Astrocyte of the spinal cord (primary cell): ENCODE results near the gene UBE2G2.

Source experiments
- DNase-seq: peaks from one replicate; pipeline ENCODE4 v3.0.0; 2011; ENCODE audit warnings: low read depth, low spot score
- H3K4me3 ChIP-seq: 2 replicates; pipeline ENCODE4 v1.5.1; 2011; ENCODE audit warnings: low read depth, mild to moderate bottlenecking, low read length, moderate library complexity
- CTCF ChIP-seq: IDR thresholded peaks from 2 replicates; pipeline ENCODE4 v1.5.1; 2012; ENCODE audit warnings: low read depth, mild to moderate bottlenecking, low read length, inconsistent platforms
- in situ Hi-C: cut with HindIII; loops from 2 replicates; pipeline ENCODE4 v1.10.0; 2017; ENCODE audit warnings: low sequenced_read_pairs

UBE2G2 gene

DNA sequence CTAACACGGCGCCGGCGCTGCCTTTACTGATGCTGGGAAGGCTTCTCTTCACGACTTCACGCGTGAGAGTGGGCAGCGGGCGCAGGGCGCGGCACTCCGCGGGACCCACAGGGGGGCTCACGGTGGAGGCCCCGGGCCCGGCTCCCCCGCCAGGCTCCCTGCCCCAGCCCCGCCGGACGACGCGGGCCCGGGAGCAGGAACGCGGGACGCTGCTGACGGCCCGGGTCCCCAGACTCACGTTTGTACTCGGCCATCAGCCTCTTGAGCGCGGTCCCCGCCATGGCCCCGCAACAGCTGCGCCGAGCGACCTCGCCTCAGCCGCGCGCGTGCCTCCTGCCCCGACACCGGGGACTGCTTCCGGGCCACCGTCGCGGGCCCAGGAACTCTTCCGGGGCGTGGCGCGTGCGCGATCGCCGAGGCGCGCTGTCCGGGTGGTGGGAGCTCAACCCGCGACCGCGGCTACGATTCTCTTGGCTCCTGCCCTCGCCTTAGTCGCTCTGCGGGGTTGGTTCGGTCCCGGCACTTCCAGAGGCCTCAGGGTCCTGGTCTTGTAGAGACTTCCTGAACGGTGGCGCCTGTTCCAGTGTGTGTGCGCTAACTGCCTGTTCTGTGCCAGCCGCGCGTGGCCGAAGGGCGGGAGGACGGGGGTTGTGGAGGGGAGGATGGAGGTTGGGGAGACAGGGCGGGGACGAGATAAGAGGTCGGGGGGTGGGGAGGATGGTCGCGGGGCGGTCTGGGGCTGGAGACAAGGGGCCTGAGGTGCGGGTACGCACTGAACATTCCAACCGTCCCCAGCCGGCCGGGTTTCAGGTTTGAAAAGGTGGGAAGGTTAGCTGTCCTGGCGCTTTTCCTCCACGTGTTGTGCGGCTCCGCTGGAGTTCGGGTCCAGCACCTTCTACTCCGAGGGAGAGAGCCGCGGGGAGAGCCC lies at the start of gene UBE2G2:
Gene UBE2G2, minus strand, starts transcription at position 353 of the 928 bp plus-strand sequence. Its CDS starts 72 bp downstream, at position 281.
- peak within 1 kb of the TSS; percentile 91 for H3K4me3 ChIP-seq
- in situ Hi-C loops = no loop called here
- TF ChIP-seq CTCF = no peak
- DNase-seq = peak; percentile 75

- in situ Hi-C loops = no loop called here
- TF ChIP-seq CTCF = no peak
- no peak for DNase-seq
- H3K4me3 ChIP-seq = no peak overlapping the region
Observed at GRCh38 chr21:44850905-44851657, 49.5 kb upstream of the UBE2G2 start.

- TF ChIP-seq CTCF = no peak
- DNase-seq = no peak
- H3K4me3 ChIP-seq = no peak overlapping the region
- in situ Hi-C loops = no loop called here
Observed at GRCh38 chr21:44850208-44850800, 48.7 kb upstream of the UBE2G2 start.

DNA sequence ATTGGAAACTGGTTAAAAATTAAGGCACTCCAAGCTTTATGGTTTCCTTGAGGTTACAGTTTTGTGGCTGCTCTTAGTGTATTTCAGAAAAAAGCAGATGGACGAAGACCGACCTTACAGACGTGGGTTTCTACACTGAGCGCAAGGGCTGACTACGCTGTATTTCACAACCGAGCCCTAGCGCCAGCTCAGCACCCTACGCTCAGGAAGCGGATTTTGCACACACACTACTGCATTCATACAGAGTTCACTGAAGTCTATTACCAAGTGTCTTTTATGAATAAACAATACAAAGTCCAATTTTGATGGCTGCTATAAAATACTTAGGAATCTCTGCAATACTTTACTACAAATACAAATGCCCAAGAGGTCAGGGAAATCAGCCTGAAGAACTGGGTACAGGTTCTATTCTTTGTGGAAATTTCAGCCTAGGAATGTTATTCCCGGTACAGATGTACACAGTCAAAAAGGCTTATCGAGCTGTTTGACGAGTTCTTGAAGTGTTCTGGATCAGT lies 48.1 kb upstream of the UBE2G2 start:
- TF ChIP-seq CTCF = no peak
- in situ Hi-C loops = no loop called here
- DNase-seq = no peak
- H3K4me3 ChIP-seq = no peak overlapping the region

DNA sequence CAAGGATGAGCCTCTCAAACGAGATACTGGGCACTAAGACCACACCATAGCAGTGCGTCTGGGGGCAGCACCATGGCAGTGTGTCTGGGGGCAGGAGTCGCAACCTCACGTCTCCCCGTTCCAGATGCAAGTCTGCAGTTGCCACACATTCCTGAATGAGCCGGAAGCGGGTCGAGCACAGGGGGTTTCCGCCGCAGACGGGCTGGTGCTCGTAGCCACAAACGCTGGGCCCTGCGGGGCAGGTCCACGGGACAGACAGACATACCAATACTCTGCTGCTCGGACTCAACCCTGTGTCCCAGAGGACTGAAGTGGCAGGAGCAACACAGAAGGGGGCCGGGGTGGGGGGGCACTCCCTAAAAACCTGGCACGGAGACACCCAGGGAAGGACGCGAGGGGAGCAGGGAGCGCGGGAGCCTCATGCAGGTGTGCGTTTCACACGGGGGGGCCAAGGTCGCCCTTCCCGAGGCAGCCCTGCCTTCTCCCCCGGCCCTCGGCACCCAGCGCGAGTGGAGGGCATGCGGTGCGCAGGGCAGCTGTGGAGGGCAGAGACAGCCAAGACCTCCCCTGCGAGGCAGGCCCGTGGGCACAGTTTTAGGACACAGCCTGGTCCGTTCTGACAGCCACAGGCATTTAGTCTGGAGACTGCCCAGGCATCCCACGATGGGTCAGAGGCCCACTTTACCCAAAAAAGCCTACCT lies 47.4 kb upstream of the UBE2G2 start:
- no peak for DNase-seq
- TF ChIP-seq CTCF = no peak
- no peak overlapping the region for H3K4me3 ChIP-seq
- in situ Hi-C loops = no loop called here
